SKM-1 treated with dmso at 0.1 percent for 144 hours (cell line): Measurements from ENCODE around the gene TNFRSF8.
A peak's percentile ranks its signal among the peaks of the same experiment; 100 is the strongest.

ENCODE experiments used
- DNase-seq: peaks from one replicate; lab custom pipeline; 2025; ENCODE audit not compliant: unreplicated experiment; lab: John Stamatoyannopoulos, UW

The TNFRSF8 gene

DNA sequence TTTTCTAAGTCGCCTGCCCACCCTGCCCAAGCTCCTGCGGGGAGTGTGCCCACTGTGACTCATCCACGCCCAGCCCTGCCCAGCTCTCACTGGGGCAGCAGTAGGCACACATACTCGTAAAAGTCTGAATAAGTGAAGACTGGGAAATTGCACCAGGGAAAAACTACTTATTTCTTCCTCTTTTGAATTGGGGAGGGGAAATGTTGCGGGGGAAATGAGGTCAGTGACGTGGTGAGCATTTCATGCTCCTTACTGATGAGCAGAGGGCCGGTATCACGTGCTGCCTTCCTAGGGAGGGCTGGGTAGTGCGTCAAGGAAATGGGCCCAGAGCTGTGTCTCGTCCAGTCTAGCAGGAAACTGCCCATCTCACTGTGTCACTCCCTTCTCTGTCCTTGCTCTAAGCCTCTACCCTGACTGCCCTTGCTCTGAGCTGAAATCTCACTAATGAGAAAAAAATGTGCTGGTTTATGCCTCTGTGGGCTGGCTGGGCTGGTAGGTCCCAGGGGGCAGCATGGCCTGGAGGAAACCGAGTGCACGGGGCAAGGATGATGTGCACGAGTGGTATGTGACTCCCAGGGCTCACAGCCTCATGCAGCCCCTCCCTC, 90.2 kb downstream of the TNFRSF8 start:
- peak; percentile 89 for DNase-seq

- DNase-seq = no peak
These were observed 92.2 kb downstream of the TNFRSF8 start for GRCh38 chr1:12155328-12155727.

GRCh38 chr1:12157366-12158231, 94.5 kb downstream of the TNFRSF8 start:
- peak; percentile 83 for DNase-seq

GRCh38 chr1:12158357-12159092, 95.4 kb downstream of the TNFRSF8 start:
- no peak for DNase-seq

DNA sequence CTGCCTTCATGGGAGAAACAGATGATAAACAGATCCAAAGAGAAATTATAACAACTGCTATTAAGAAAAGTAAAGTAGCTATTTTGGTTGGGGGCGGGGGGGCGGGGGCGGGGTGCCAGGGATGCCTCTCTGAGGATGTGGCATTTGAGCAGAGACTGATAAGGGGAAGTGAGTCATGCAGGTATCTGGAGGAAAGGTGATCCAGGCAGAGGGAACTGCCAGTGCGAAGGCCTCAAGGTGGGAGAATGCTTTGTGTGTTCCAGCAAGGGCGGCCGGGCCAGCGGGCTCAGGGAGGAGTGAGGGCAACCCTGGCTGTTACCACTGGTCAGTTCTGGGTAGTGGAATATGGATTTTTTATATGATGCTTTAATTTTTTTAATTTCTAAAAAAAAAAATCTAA, 96.7 kb downstream of the TNFRSF8 start:
- no peak for DNase-seq

DNA sequence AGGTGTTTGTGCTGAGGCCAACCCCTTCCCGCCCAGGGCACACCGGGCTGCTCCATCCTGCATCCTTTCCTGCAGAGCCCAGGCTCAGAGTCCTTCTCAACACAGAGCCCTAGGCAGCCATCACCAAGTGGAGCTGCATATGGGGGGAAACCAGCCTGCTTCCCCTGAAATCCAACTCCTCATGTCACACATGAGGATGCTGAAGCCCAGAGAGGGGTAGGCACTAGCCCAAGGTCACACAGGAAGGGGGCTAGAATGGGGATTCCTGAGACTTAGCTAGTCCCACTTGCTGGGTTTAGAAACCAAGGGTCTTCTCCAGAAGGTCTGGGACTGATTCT, 98.2 kb downstream of the TNFRSF8 start:
- DNase-seq = no peak

GRCh38 chr1:12161662-12162458, 98.8 kb downstream of the TNFRSF8 start:
- DNase-seq = peak; percentile 93

DNA sequence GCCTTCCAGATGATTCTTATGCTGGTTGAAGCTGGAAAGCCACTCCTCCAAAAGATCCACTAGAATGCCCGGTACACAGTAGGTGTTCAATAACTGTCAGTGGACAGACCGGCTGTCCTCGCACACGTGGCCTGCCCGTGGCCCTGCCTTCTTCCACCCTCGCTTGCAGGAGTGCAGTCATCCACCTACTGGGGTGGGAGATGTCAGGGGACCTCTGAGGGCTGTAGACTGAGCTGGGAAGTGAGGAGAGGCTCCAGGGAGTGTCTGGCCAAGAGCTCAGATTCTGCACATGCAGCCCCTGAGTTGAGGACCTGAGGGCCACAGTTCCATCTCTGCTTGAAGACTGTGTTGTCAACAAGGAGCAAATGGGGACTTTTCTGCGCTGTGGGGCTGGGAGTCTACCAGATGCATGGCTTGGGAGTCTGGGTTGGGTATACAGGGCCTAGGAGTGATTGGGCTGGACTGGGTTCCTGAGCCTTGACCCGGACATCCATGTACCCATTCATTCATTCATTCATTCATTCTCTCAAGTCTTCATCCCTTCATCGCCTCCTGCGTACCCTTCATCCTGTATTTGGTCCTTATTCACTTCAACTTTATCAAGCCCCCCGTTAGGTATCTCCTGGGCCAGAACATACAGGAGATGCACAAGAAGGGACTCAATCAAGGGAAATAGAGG, 99.5 kb downstream of the TNFRSF8 start:
- no peak for DNase-seq

DNA sequence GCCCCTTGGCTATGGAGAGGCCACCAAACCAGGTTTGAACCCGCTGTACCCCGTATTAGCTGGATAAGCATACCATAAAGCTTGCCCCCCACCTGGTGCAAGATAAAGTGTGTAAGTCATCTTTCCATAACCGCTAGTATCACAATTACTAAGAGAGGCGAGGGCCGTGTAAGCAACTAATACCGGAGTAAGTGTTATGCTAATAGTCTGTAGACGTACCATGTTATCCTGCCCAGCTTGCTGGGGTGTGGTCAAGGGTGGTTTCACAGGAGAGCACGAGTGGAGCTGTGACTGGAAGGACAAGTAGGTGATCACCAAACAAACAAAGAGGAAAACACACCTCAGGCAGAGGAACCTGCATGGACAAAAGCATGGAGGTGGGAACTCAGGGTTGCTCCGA, 100.1 kb downstream of the TNFRSF8 start:
- DNase-seq = no peak

DNA sequence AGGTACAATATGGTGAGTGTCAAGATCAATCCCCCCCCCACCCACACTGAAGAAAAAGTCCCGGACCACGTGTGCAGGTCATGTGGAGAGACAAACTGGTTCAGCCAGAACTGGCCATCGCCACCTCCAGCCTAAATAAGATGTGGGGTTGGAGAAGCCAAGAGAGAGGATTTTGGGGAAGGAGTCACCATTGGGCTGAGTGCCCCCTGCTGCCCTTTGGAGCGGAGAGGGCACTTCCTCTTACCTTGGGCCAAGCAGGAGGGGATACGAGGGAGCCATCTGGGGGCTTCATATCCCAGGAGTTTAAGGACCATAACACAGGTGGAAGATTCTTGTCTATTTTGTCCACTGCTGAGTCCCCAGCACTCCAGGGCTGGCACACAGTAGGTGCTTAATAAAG, 101.1 kb downstream of the TNFRSF8 start:
- no peak for DNase-seq

DNA sequence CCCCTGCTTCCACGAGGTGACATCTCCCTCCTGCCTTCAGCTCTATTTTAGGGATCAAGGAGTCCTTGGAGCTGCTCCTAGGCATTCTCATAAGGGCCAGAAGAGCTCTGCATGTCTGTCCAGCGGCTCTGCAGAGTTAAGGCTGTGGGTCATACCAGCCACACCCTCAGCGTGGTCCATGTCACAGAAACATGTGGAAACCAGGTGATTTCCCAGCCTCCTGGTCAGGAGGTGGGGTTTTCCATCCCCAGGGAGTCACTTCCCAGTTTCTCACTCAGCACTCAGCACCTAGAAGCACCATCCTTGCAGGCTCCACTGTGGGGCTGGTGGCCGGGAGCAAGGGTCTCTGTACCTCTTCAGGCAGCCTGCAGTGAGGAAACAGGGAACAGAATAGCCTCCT, 102.2 kb downstream of the TNFRSF8 start:
- no peak for DNase-seq

DNA sequence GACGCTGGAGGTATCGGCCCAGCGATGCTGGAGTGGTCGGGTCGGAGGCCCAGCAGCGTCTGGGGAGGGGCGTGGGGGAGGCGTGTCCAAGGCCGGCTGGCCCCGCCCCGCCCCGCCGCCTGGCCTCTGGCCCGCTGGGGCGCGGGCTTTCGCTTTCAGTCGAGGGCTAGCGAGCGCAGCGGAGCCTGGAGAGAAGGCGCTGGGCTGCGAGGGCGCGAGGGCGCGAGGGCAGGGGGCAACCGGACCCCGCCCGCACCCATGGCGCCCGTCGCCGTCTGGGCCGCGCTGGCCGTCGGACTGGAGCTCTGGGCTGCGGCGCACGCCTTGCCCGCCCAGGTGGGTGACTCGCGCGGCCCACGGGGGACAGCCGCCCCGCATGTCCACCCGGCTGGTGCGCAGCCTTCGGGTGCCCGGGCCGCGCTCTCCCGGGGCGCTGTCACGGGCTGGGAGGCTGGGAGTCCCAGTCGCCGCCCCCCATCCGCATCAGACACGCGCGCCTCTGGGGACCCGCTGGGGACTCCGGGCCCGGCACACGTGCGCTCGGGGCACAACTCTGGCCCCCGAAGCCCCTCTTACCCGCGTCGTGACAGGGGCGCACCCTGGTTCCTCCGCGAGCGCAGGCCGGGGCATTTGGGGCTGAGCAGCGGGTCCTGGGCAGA, 103.9 kb downstream of the TNFRSF8 start, which contains the start of gene TNFRSF1B:
Gene TNFRSF1B, plus strand, starts transcription at position 158 of the 659 bp plus-strand sequence. Its CDS starts 101 bp downstream, at position 259.
- DNase-seq = peak; percentile 55

DNA sequence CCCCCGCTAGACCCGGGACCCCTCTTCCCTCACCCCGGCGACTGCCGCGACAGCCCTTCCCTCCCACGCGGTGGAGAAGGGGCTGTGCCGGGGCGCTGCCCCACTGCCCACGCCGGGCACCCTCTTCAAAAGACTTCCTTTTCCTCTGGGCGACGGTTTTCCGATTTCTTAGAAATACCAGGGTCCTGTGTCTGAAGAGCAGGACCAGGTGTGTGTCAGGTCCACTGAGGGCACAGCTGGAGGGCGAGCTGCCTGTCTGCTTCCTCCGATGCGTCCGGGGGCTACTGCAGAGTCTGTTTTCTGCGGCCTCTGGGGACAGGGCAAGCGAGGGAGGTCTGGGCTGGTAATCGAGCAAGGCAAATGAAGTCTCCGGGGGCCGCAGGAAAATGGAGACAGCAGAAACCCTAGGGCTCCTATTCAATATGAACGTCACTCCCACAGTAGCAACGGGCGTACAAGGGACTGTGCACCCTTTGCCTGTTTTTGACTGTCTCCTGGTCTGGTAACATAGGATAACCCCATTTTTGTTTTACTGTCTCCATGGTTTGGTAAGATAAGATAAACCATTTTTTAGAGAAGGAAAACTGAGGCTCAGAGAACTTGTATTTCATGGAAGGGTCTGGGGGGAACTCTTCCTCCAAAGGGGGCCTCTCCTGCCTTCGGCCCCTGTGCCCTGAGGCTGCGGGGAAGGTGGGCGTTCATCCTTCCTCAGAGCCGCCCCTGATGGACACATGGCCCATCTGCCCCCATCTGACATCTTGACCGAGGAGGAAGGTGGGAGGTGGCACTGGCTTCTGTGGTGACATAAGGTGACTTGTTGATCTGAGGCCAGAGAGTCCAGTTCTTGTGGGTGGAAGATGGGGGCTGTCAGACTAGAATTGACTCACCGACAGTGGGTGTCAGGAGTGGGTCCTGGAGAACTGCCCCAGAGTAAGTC, 104.7 kb downstream of the TNFRSF8 start:
- DNase-seq = no peak

DNA sequence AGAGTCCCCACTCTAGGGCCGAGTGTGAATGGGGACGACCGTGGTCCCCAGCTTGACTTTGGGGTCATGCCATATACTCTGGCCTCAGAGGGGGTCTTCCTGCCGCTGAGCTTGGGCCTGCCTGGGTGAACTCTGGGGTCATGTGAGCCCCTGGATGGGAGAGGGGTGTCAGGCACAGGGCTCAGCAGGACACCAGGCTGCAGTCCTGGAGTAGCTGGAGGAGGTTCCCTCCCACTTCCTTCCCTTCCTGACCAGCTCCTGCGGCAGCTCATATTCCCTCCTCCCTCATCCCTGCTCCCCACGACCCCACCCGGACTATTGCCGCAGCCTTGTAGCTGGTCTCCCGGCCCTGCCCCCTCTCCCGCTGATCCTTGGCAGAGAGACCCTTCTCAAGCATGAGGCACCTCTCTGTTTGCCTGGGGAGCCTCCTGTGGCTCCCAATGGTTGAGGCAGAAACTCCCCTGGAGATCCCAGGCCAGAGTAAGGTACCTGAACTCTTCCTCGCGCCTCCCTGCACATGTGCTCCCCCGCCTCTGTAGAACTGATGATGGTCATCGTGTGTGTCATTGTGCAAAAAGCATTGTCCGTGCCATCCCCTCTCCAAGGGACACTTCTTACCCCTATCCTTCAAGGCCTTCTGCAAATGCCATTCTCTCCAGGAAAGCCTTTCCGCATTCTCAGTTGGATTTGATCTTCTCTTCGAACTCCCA, 105.5 kb downstream of the TNFRSF8 start:
- DNase-seq = no peak

- DNase-seq = no peak
These were observed 106.5 kb downstream of the TNFRSF8 start for GRCh38 chr1:12169442-12170135.

GRCh38 chr1:12170263-12170671, 107.2 kb downstream of the TNFRSF8 start:
- no peak for DNase-seq

- DNase-seq = no peak
These were observed 108.3 kb downstream of the TNFRSF8 start for GRCh38 chr1:12171206-12172041.
